Measurements from ENCODE around the gene FCRL6.

FCRL6 gene

GRCh38 chr1:159763686-159764085 is 38.5 kb upstream of the FCRL6 start:
- Histone ChIP-seq H2BK12ac (ENCODE audit: low read length in 2 of 2) (no peak overlapping the region), H3K4ac (ENCODE audit: low read depth in 1 of 2, low read length in 2 of 2) (no peak overlapping the region), H3K4me1 (ENCODE audit: control insufficient read depth, insufficient read depth, low read depth, low read length) (no peaks in the 10 kb centered on the region), H4K91ac (ENCODE audit: low read length) (no peak overlapping the region), H3K23ac (ENCODE audit: low read length in 2 of 2) (no peak overlapping the region), H2BK120ac (ENCODE audit: low read depth, low read length) (no peak overlapping the region), H3K4me2 (ENCODE audit: low read length, poor library complexity, severe bottlenecking) (no peak overlapping the region), H2AK5ac (ENCODE audit: low read length, severe bottlenecking) (no peak overlapping the region), H2BK5ac (ENCODE audit: low read depth, low read length, poor library complexity, severe bottlenecking) (no peak overlapping the region), H3K4me3 (ENCODE audit: insufficient read depth in 1 of 2, low read depth in 1 of 2, low read length in 2 of 2) (no peak overlapping the region), H4K8ac (ENCODE audit: low read length) (no peak overlapping the region), H2BK15ac (ENCODE audit: low read depth, poor library complexity, severe bottlenecking) (no peak overlapping the region), H3K79me1 (replicated peaks; ENCODE audit: low read length, poor library complexity, severe bottlenecking) (no peaks in the 10 kb centered on the region), H3K14ac (ENCODE audit: low read length in 2 of 2) (no peak overlapping the region), H3K36me3 (ENCODE audit: control insufficient read depth in 1 of 2, insufficient read depth in 2 of 2, low read depth in 1 of 2, low read length in 2 of 2) (no peaks in the 10 kb centered on the region), H2AFZ (ENCODE audit: low read depth, low read length) (no peak overlapping the region), H3K9ac (ENCODE audit: low read length) (no peak overlapping the region), H3K9me3 (ENCODE audit: control insufficient read depth, low read length) (no peaks in the 10 kb centered on the region), H3K27ac (ENCODE audit: low read length, poor library complexity, severe bottlenecking) (no peak overlapping the region), H3K27me3 (ENCODE audit: control insufficient read depth in 1 of 2, insufficient read depth in 1 of 2, low read length in 2 of 2) (peaks cover 0 to 5% of the 10 kb centered on the region in 2 experiments), H3K18ac (ENCODE audit: low read depth in 1 of 2, low read length in 2 of 2) (no peak overlapping the region)
- 67% methylated on average over 1 of the region's 1 CpG for WGBS
- no peak for DNase-seq

GRCh38 chr1:159765806-159766205 is 36.4 kb upstream of the FCRL6 start:
- Histone ChIP-seq H3K79me1 (replicated peaks; ENCODE audit: low read length, poor library complexity, severe bottlenecking) (no peaks in the 10 kb centered on the region), H3K36me3 (ENCODE audit: control insufficient read depth in 1 of 2, insufficient read depth in 2 of 2, low read depth in 1 of 2, low read length in 2 of 2) (no peaks in the 10 kb centered on the region), H3K4me1 (ENCODE audit: control insufficient read depth, insufficient read depth, low read depth, low read length) (no peaks in the 10 kb centered on the region), H4K91ac (ENCODE audit: low read length) (no peak overlapping the region), H3K27me3 (ENCODE audit: control insufficient read depth in 1 of 2, insufficient read depth in 1 of 2, low read length in 2 of 2) (peaks cover 0 to 5% of the 10 kb centered on the region in 2 experiments), H2AK5ac (ENCODE audit: low read length, severe bottlenecking) (no peak overlapping the region), H2AFZ (ENCODE audit: low read depth, low read length) (no peak overlapping the region), H3K14ac (ENCODE audit: low read length in 2 of 2) (no peak overlapping the region), H3K27ac (ENCODE audit: low read length, poor library complexity, severe bottlenecking) (no peak overlapping the region), H3K4ac (ENCODE audit: low read depth in 1 of 2, low read length in 2 of 2) (no peak overlapping the region), H2BK120ac (ENCODE audit: low read depth, low read length) (no peak overlapping the region), H3K4me3 (ENCODE audit: insufficient read depth in 1 of 2, low read depth in 1 of 2, low read length in 2 of 2) (no peak overlapping the region), H2BK5ac (ENCODE audit: low read depth, low read length, poor library complexity, severe bottlenecking) (no peak overlapping the region), H3K4me2 (ENCODE audit: low read length, poor library complexity, severe bottlenecking) (no peak overlapping the region), H3K9ac (ENCODE audit: low read length) (no peak overlapping the region), H4K8ac (ENCODE audit: low read length) (no peak overlapping the region), H3K18ac (ENCODE audit: low read depth in 1 of 2, low read length in 2 of 2) (no peak overlapping the region), H3K23ac (ENCODE audit: low read length in 2 of 2) (no peak overlapping the region), H2BK12ac (ENCODE audit: low read length in 2 of 2) (no peak overlapping the region), H3K9me3 (ENCODE audit: control insufficient read depth, low read length) (no peaks in the 10 kb centered on the region), H2BK15ac (ENCODE audit: low read depth, poor library complexity, severe bottlenecking) (no peak overlapping the region)
- 82% methylated on average over 3 of the region's 3 CpGs for WGBS
- no peak for DNase-seq

GRCh38 chr1:159771127-159771895 is 30.8 kb upstream of the FCRL6 start:
- H2BK15ac ChIP-seq (ENCODE audit: low read depth, poor library complexity, severe bottlenecking): no peak overlapping the region
- H3K14ac ChIP-seq (ENCODE audit: low read length in 2 of 2): no peak overlapping the region
- no peak overlapping the region for H3K18ac ChIP-seq (ENCODE audit: low read depth in 1 of 2, low read length in 2 of 2)
- no peak overlapping the region for H3K4me2 ChIP-seq (ENCODE audit: low read length, poor library complexity, severe bottlenecking)
- H3K36me3 ChIP-seq (ENCODE audit: control insufficient read depth in 1 of 2, insufficient read depth in 2 of 2, low read depth in 1 of 2, low read length in 2 of 2): no peaks in the 10 kb centered on the region
- DNase-seq: no peak
- H3K4me3 ChIP-seq (ENCODE audit: insufficient read depth in 1 of 2, low read depth in 1 of 2, low read length in 2 of 2): no peak overlapping the region
- no peak overlapping the region for H4K91ac ChIP-seq (ENCODE audit: low read length)
- H2BK12ac ChIP-seq (ENCODE audit: low read length in 2 of 2): no peak overlapping the region
- H3K9ac ChIP-seq (ENCODE audit: low read length): no peak overlapping the region
- no peak overlapping the region for H3K27ac ChIP-seq (ENCODE audit: low read length, poor library complexity, severe bottlenecking)
- no peak overlapping the region for H2AK5ac ChIP-seq (ENCODE audit: low read length, severe bottlenecking)
- no peaks in the 10 kb centered on the region for H3K9me3 ChIP-seq (ENCODE audit: control insufficient read depth, low read length)
- no peak overlapping the region for H3K4ac ChIP-seq (ENCODE audit: low read depth in 1 of 2, low read length in 2 of 2)
- no peak overlapping the region for H4K8ac ChIP-seq (ENCODE audit: low read length)
- H3K27me3 ChIP-seq (ENCODE audit: control insufficient read depth in 1 of 2, insufficient read depth in 1 of 2, low read length in 2 of 2): peaks cover 3% of the 10 kb centered on the region in 2 experiments
- H2BK120ac ChIP-seq (ENCODE audit: low read depth, low read length): no peak overlapping the region
- no peak overlapping the region for H2AFZ ChIP-seq (ENCODE audit: low read depth, low read length)
- H3K79me1 ChIP-seq (replicated peaks; ENCODE audit: low read length, poor library complexity, severe bottlenecking): no peaks in the 10 kb centered on the region
- H2BK5ac ChIP-seq (ENCODE audit: low read depth, low read length, poor library complexity, severe bottlenecking): no peak overlapping the region
- no peaks in the 10 kb centered on the region for H3K4me1 ChIP-seq (ENCODE audit: control insufficient read depth, insufficient read depth, low read depth, low read length)
- no peak overlapping the region for H3K23ac ChIP-seq (ENCODE audit: low read length in 2 of 2)
- no CpG with 5 or more reads among the region's 2 CpGs for WGBS

GRCh38 chr1:159774465-159774864 is 27.7 kb upstream of the FCRL6 start:
- Histone ChIP-seq H3K14ac (ENCODE audit: low read length in 2 of 2) (no peak overlapping the region), H4K8ac (ENCODE audit: low read length) (no peak overlapping the region), H3K27ac (ENCODE audit: low read length, poor library complexity, severe bottlenecking) (no peak overlapping the region), H3K4me2 (ENCODE audit: low read length, poor library complexity, severe bottlenecking) (no peak overlapping the region), H3K79me1 (replicated peaks; ENCODE audit: low read length, poor library complexity, severe bottlenecking) (no peaks in the 10 kb centered on the region), H3K27me3 (ENCODE audit: control insufficient read depth in 1 of 2, insufficient read depth in 1 of 2, low read length in 2 of 2) (peaks cover 3% of the 10 kb centered on the region in 2 experiments), H2BK12ac (ENCODE audit: low read length in 2 of 2) (no peak overlapping the region), H4K91ac (ENCODE audit: low read length) (no peak overlapping the region), H2BK5ac (ENCODE audit: low read depth, low read length, poor library complexity, severe bottlenecking) (no peak overlapping the region), H2AK5ac (ENCODE audit: low read length, severe bottlenecking) (no peak overlapping the region), H2AFZ (ENCODE audit: low read depth, low read length) (no peak overlapping the region), H2BK120ac (ENCODE audit: low read depth, low read length) (no peak overlapping the region), H2BK15ac (ENCODE audit: low read depth, poor library complexity, severe bottlenecking) (no peak overlapping the region), H3K4me3 (ENCODE audit: insufficient read depth in 1 of 2, low read depth in 1 of 2, low read length in 2 of 2) (no peak overlapping the region), H3K36me3 (ENCODE audit: control insufficient read depth in 1 of 2, insufficient read depth in 2 of 2, low read depth in 1 of 2, low read length in 2 of 2) (no peaks in the 10 kb centered on the region), H3K23ac (ENCODE audit: low read length in 2 of 2) (no peak overlapping the region), H3K9ac (ENCODE audit: low read length) (no peak overlapping the region), H3K18ac (ENCODE audit: low read depth in 1 of 2, low read length in 2 of 2) (no peak overlapping the region), H3K4ac (ENCODE audit: low read depth in 1 of 2, low read length in 2 of 2) (no peak overlapping the region), H3K4me1 (ENCODE audit: control insufficient read depth, insufficient read depth, low read depth, low read length) (no peaks in the 10 kb centered on the region), H3K9me3 (ENCODE audit: control insufficient read depth, low read length) (no peaks in the 10 kb centered on the region)
- DNase-seq: no peak
- 84% methylated on average over 2 of the region's 2 CpGs for WGBS
